ENCODE data around the gene SPRED2. TPM values are rescaled to one million over a fixed set of nuclear protein-coding genes. Genes with fewer than 3 reads are reported as not detected.

Gene SPRED2
- 10.4 and 14.6 TPM in 2 replicates for total RNA-seq (2014; rRNA removed; shearing (Covaris generic))
- 58.1 and 71.8 TPM in 2 replicates for polyA plus RNA-seq (2015; cell fraction: cytosol; rRNA removed)
- 20.3 and 30.5 TPM in 2 replicates for polyA plus RNA-seq (2015; cell fraction: nucleus; rRNA removed)

- peak; percentile 98 for DNase-seq (ENCODE audit: low read depth, low spot score)
- in situ Hi-C loops (cut with HindIII; ENCODE audit: low pct_unique_long_range_greater_than_20kb, low sequenced_read_pairs) = no loop called here
Measured at GRCh38 chr2:65432227-65433190, at the start of gene SPRED2. Gene SPRED2 (minus strand): TSS chr2:65432599. CDS start chr2:65431987, 612 bp downstream.

- no peak for DNase-seq (ENCODE audit: low read depth, low spot score)
- in situ Hi-C loops (cut with HindIII; ENCODE audit: low pct_unique_long_range_greater_than_20kb, low sequenced_read_pairs) = no loop called here
Measured at GRCh38 chr2:65481961-65482360, 49.6 kb upstream of the SPRED2 start.

- in situ Hi-C loops (cut with HindIII; ENCODE audit: low pct_unique_long_range_greater_than_20kb, low sequenced_read_pairs) = no loop called here
- DNase-seq (ENCODE audit: low read depth, low spot score) = no peak
Measured at GRCh38 chr2:65479524-65479923, 47.1 kb upstream of the SPRED2 start.

GRCh38 chr2:65478498-65479135 lies 46.2 kb upstream of the SPRED2 start:
- in situ Hi-C loops (cut with HindIII; ENCODE audit: low pct_unique_long_range_greater_than_20kb, low sequenced_read_pairs) = no loop called here
- DNase-seq (ENCODE audit: low read depth, low spot score) = no peak

- in situ Hi-C loops (cut with HindIII; ENCODE audit: low pct_unique_long_range_greater_than_20kb, low sequenced_read_pairs) = no loop called here
- no peak for DNase-seq (ENCODE audit: low read depth, low spot score)
Measured at GRCh38 chr2:65477590-65477989, 45.2 kb upstream of the SPRED2 start.

- DNase-seq (ENCODE audit: low read depth, low spot score) = no peak
- in situ Hi-C loops (cut with HindIII; ENCODE audit: low pct_unique_long_range_greater_than_20kb, low sequenced_read_pairs) = no loop called here
Measured at GRCh38 chr2:65476778-65477177, 44.4 kb upstream of the SPRED2 start.

- no peak for DNase-seq (ENCODE audit: low read depth, low spot score)
- in situ Hi-C loops (cut with HindIII; ENCODE audit: low pct_unique_long_range_greater_than_20kb, low sequenced_read_pairs) = no loop called here
Measured at GRCh38 chr2:65475000-65475399, 42.6 kb upstream of the SPRED2 start.

- in situ Hi-C loops (cut with HindIII; ENCODE audit: low pct_unique_long_range_greater_than_20kb, low sequenced_read_pairs) = no loop called here
- no peak for DNase-seq (ENCODE audit: low read depth, low spot score)
Measured at GRCh38 chr2:65473045-65473444, 40.6 kb upstream of the SPRED2 start.

- DNase-seq (ENCODE audit: low read depth, low spot score) = no peak
- in situ Hi-C loops (cut with HindIII; ENCODE audit: low pct_unique_long_range_greater_than_20kb, low sequenced_read_pairs) = no loop called here
Measured at GRCh38 chr2:65471409-65471808, 39.0 kb upstream of the SPRED2 start.

GRCh38 chr2:65466551-65466950 lies 34.2 kb upstream of the SPRED2 start:
- DNase-seq (ENCODE audit: low read depth, low spot score) = no peak
- in situ Hi-C loops (cut with HindIII; ENCODE audit: low pct_unique_long_range_greater_than_20kb, low sequenced_read_pairs) = no loop called here

- in situ Hi-C loops (cut with HindIII; ENCODE audit: low pct_unique_long_range_greater_than_20kb, low sequenced_read_pairs) = no loop called here
Measured at GRCh38 chr2:65465857-65466256, 33.5 kb upstream of the SPRED2 start.

GRCh38 chr2:65465124-65465523 lies 32.7 kb upstream of the SPRED2 start:
- no peak for DNase-seq (ENCODE audit: low read depth, low spot score)
- in situ Hi-C loops (cut with HindIII; ENCODE audit: low pct_unique_long_range_greater_than_20kb, low sequenced_read_pairs) = no loop called here

More at GRCh38 chr2:65465857-65466256, 33.5 kb upstream of the SPRED2 start:
- DNase-seq (ENCODE audit: low read depth, low spot score) = no peak

GRCh38 chr2:65464604-65465003 lies 32.2 kb upstream of the SPRED2 start:
- DNase-seq (ENCODE audit: low read depth, low spot score) = no peak
- in situ Hi-C loops (cut with HindIII; ENCODE audit: low pct_unique_long_range_greater_than_20kb, low sequenced_read_pairs) = no loop called here

GRCh38 chr2:65458999-65459398 lies 26.6 kb upstream of the SPRED2 start:
- in situ Hi-C loops (cut with HindIII; ENCODE audit: low pct_unique_long_range_greater_than_20kb, low sequenced_read_pairs) = no loop called here
- no peak for DNase-seq (ENCODE audit: low read depth, low spot score)

GRCh38 chr2:65456886-65457285 lies 24.5 kb upstream of the SPRED2 start:
- in situ Hi-C loops (cut with HindIII; ENCODE audit: low pct_unique_long_range_greater_than_20kb, low sequenced_read_pairs) = no loop called here
- DNase-seq (ENCODE audit: low read depth, low spot score) = no peak

- DNase-seq (ENCODE audit: low read depth, low spot score) = no peak
- in situ Hi-C loops (cut with HindIII; ENCODE audit: low pct_unique_long_range_greater_than_20kb, low sequenced_read_pairs) = no loop called here
Measured at GRCh38 chr2:65456064-65456463, 23.7 kb upstream of the SPRED2 start.

GRCh38 chr2:65453916-65454315 lies 21.5 kb upstream of the SPRED2 start:
- no peak for DNase-seq (ENCODE audit: low read depth, low spot score)
- in situ Hi-C loops (cut with HindIII; ENCODE audit: low pct_unique_long_range_greater_than_20kb, low sequenced_read_pairs) = no loop called here

- no peak for DNase-seq (ENCODE audit: low read depth, low spot score)
- in situ Hi-C loops (cut with HindIII; ENCODE audit: low pct_unique_long_range_greater_than_20kb, low sequenced_read_pairs) = no loop called here
Measured at GRCh38 chr2:65452150-65452895, 19.9 kb upstream of the SPRED2 start.
